A549 treated with ZK216348 at 1 μM for 4 hours (cell line): ENCODE results near the gene CABS1. TPM values are rescaled to one million over a fixed set of nuclear protein-coding genes. Genes with fewer than 3 reads are reported as not detected.

Source experiments
- total RNA-seq: library from RNA; stranded (reverse); fragments of 200-300 nt; extraction: Qiagen RNA extraction; gene quantifications from 5 replicates; pipeline ENCODE4 v1.2.3, GENCODE V29; 2022; ENCODE audit warnings: low read depth

The CABS1 gene
- total RNA-seq, result not detected in 5 replicates

GRCh38 chr4:70334681-70335080, at the start of gene CABS1:
Gene CABS1 (plus strand): TSS chr4:70334981. CDS start chr4:70335040, 59 bp downstream.

GRCh38 chr4:70360460-70360859, 25.7 kb downstream of the CABS1 start, which contains the start of gene SMR3A:
Gene SMR3A (plus strand): TSS chr4:70360760. CDS start chr4:70362116, 1,356 bp downstream.

GRCh38 chr4:70382691-70383181, 48.0 kb downstream of the CABS1 start, which contains the start of gene SMR3B:
Gene SMR3B (plus strand): TSS chr4:70383131. CDS start chr4:70384511, 1,380 bp downstream.

Other genes starting within 250 kb of the CABS1 start
- gene PRR27, start 180.7 kb upstream of the CABS1 start, total RNA-seq, result not detected in 5 replicates
- not detected in 5 replicates for gene ODAM, start 139.3 kb upstream of the CABS1 start, total RNA-seq
- not detected in 5 replicates for gene FDCSP, start 108.9 kb upstream of the CABS1 start, total RNA-seq
- gene CSN3, start 92.4 kb upstream of the CABS1 start, total RNA-seq, result not detected in 5 replicates
- gene SMR3A, start 25.8 kb downstream of the CABS1 start, total RNA-seq, result not detected in 5 replicates
- gene SMR3B, start 48.1 kb downstream of the CABS1 start, total RNA-seq, result not detected in 5 replicates
- not detected in 5 replicates for gene OPRPN, start 63.0 kb downstream of the CABS1 start, total RNA-seq
- gene MUC7, start 137.2 kb downstream of the CABS1 start, total RNA-seq, result not detected in 5 replicates
- gene AMTN, start 183.6 kb downstream of the CABS1 start, total RNA-seq, result not detected in 5 replicates